ENCODE results near the gene ZSCAN26.
A peak's percentile ranks its signal among the peaks of the same experiment; 100 is the strongest.

ZSCAN26 gene

DNA sequence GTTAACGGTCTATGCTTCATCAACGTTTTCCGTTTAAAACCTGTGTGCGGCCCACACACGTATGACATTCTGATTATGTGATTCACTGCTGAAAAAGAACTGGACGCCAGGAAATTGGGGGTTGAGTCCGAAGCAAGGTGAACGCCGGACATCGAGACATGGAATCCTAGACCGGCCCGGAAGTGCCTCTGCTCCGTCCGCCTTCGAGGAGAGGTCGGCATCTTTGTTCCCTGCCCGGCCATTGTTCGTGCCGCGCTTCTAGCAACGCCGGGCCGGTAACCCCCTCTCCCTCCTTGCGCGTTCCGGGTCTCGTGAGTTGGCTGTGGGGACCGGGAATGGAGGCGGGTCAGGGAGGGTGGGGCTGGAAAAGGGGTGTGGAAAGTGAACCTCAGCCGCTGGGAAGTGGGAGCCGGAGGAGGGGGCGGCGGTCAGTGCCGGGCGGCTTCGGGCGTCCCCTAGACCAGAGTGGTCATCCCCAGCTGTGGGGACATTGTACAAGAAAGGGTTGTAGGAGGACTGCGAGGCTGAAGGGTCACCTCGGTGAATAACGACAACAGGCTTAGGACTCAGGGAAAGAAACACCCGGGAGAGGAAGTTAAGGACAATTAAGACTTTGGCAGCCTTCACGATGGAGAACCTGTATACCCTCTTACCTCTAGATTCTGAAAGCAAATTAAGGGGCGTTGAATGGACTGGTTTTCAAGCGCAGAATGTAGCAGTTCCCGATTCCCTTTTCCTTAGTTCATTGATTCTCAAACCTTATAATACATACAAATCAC is 41.7 kb upstream of the ZSCAN26 start, which contains the start of gene ZSCAN9:
Gene ZSCAN9 (plus strand): TSS at position 220 of the 779 bp plus-strand sequence. CDS start 1,810 bp downstream, outside the sequence.
- DNase-seq (ENCODE audit: low read depth), result peak; percentile 58
- H3K4me3 ChIP-seq (ENCODE audit: low read length), result peak within 1 kb of the TSS; percentile 91
- TF ChIP-seq, protein P1, sequence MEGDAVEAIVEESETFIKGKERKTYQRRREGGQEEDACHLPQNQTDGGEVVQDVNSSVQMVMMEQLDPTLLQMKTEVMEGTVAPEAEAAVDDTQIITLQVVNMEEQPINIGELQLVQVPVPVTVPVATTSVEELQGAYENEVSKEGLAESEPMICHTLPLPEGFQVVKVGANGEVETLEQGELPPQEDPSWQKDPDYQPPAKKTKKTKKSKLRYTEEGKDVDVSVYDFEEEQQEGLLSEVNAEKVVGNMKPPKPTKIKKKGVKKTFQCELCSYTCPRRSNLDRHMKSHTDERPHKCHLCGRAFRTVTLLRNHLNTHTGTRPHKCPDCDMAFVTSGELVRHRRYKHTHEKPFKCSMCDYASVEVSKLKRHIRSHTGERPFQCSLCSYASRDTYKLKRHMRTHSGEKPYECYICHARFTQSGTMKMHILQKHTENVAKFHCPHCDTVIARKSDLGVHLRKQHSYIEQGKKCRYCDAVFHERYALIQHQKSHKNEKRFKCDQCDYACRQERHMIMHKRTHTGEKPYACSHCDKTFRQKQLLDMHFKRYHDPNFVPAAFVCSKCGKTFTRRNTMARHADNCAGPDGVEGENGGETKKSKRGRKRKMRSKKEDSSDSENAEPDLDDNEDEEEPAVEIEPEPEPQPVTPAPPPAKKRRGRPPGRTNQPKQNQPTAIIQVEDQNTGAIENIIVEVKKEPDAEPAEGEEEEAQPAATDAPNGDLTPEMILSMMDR (conservative IDR thresholded peaks at IDR 0.05; ENCODE audit: low read depth, low read length), result no peak

DNA sequence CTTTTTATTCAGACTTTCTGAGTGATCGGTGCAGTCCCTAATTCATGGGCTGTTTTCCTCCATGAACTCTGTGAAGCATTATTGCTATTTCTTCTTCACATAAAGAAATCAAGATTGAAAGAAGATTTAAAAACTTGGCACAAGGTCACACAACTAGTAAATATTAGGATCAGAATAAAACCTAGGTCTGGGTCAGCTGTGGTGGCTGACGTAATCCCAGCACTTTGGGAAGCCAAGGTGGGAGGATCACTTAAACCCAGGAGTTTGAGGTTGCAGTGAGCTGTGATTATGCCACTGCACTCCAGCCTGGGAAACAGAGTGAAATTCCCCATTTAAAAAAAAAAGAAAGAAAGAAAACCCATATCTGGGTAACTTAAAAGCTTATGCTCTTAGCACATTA is 40.5 kb upstream of the ZSCAN26 start:
- no peak overlapping the region for H3K4me3 ChIP-seq (ENCODE audit: low read length)
- TF ChIP-seq, protein P1 (conservative IDR thresholded peaks at IDR 0.05; ENCODE audit: low read depth, low read length), result no peak
- DNase-seq (ENCODE audit: low read depth), result no peak

DNA sequence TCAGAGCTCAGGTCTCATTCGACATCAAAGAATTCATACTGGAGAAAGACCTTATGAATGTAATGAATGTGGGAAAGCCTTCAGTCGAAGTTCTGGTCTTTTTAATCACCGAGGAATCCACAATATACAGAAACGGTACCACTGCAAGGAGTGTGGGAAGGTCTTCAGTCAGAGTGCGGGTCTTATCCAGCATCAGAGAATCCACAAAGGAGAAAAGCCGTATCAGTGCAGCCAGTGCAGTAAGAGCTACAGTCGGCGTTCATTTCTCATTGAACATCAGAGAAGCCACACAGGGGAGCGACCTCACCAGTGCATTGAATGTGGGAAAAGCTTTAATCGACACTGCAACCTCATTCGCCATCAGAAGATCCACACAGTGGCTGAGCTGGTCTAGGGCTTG is 34.2 kb upstream of the ZSCAN26 start:
- TF ChIP-seq, protein P1 (conservative IDR thresholded peaks at IDR 0.05; ENCODE audit: low read depth, low read length), result no peak
- H3K4me3 ChIP-seq (ENCODE audit: low read length), result no peak overlapping the region
- DNase-seq (ENCODE audit: low read depth), result no peak

DNA sequence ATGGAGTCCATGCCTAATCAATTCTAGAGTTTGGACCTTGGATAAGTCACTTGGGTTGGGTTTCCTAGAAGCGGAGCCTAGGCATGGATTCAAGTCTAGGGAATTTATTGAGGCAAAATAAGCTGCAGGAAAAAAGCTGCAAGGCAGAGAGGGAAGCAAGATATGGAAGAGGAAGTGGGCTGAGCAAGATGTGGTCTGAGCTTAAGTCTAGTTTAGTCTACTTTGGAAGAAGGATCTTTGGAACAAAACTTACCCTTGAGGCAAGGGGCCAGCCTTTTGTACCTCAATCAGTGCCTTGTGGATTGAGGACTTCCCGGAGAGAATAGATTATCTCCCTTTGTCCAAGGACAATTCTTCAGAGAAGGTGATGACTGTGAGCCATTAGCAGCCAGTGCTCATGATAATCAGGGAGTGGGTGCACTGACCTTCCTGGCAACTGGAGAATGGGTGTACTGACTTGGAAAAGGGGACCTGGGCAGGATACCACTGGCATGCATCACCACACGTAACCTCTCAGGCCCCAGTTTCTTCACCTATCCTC is 31.0 kb upstream of the ZSCAN26 start:
- TF ChIP-seq, protein P1 (conservative IDR thresholded peaks at IDR 0.05; ENCODE audit: low read depth, low read length), result no peak

DNA sequence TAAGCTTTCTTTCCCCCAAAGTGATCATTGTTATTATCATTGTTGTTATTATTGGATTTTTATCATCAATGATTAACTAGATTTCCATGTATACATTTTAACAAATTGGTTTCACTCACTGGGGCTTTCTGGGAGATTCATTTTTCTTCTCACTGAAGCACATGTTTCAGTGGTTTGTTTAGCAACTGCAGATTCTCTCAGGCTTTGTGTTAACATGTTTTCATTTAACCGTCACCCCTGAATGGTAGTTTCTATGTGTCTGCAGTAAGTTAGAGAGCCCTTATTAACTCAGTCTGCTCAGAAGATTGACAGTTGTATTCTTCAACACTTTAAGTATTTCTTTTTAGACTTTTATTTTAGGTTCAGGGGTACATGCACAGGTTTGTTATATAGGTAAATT is 27.3 kb upstream of the ZSCAN26 start:
- TF ChIP-seq, protein P1 (conservative IDR thresholded peaks at IDR 0.05; ENCODE audit: low read depth, low read length), result no peak
- H3K4me3 ChIP-seq (ENCODE audit: low read length), result no peak overlapping the region
- DNase-seq (ENCODE audit: low read depth), result no peak

More for the DNA sequence above, 31.0 kb upstream of the ZSCAN26 start:
- H3K4me3 ChIP-seq (ENCODE audit: low read length), result no peak overlapping the region
- DNase-seq (ENCODE audit: low read depth), result no peak

DNA sequence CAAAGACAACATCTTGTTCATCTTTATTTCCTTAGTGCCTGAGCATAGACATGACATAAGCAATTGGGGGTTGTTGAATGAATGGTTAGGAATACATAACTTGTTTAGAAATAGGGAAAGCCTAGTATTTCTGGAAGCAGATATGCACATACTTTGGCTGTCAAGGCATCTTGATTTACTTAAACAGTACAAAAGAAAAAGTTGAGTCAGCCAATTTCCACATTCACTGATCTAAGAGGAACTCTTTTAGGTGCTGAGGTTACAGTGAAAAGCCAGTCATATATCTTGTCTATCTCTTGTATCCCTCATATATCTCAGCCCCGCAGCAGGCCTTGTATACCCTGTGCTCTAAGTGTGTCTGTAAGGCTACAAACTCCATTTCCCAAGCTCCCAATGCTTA is 26.5 kb upstream of the ZSCAN26 start:
- no peak overlapping the region for H3K4me3 ChIP-seq (ENCODE audit: low read length)
- no peak for DNase-seq (ENCODE audit: low read depth)
- TF ChIP-seq, protein P1 (conservative IDR thresholded peaks at IDR 0.05; ENCODE audit: low read depth, low read length), result no peak

DNA sequence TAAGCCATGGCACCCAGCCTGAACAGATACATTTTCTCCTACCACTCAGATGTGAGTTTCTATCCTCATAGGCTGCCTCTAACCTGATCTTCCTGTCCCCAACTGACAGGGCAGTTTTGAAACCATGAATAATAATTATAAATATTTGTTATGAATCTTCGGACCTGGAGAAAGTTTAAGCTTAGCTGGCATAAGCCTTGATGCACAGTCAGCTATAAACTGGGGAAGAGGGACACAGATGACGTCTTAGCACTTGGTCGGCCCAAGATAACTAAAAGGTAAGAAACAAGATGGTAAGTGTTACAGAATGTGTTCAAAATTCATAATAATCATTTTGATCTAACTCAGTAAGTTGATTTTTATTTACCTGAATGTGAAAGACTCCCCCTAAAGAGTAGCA is 23.0 kb upstream of the ZSCAN26 start:
- TF ChIP-seq, protein P1 (conservative IDR thresholded peaks at IDR 0.05; ENCODE audit: low read depth, low read length), result no peak
- no peak for DNase-seq (ENCODE audit: low read depth)
- no peak overlapping the region for H3K4me3 ChIP-seq (ENCODE audit: low read length)
